ENCODE measurements around the gene SYT2. TPM values are rescaled to one million over a fixed set of nuclear protein-coding genes. Genes with fewer than 3 reads are reported as not detected.
"Not testable (repeated sequence)": the region's sequence is repeated elsewhere in the genome, so short reads cannot be mapped to it uniquely, and the experiment has no call there.

SYT2 gene
- total RNA-seq, 1 experiment from 2014 or later = 12.1 TPM

DNA sequence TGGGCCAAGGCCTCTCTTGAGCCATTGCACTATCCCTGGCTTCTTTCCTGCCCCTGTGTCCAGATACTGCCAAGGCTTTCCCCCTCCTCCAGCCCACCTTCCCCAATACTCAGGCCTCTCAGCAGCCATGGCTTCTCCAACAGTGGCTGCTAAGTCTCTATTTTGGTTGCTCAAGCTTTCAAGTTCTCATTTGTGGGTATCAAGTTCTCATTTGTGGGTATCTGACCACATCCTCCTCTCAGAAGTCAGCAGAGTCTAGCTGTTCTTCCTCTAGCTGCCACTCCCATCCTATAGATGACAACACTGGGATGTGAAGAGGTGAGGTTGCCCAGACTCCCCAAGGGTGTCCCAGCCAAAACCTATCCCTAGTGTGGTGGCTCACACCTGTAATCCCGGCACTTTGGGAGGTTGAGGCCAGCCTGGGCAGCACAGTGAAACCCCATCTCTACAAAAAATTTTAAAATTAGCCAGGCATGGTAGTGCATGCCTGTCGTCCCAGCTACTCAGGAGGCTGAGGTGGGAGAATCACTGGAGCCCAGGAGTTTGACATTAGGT is 80.9 kb downstream of the SYT2 start:
- CTCF ChIA-PET = interaction anchor here (0.6 to 4.2 kb wide), 4 partner anchors 9 to 90 kb away, joined by 3 to 21 read pairs (median 3); no protein-coding TSS in a partner anchor
- H3K9me3 Mint-ChIP-seq; H3K36me3 Mint-ChIP-seq; DNase-seq (ENCODE audit: low spot score); POLR2A ChIA-PET; H3K27me3 Mint-ChIP-seq (ENCODE audit: low read depth); ATAC-seq; H3K27ac Mint-ChIP-seq; H3K4me3 Mint-ChIP-seq: not testable (repeated sequence)
- peaks cover 23% of the 10 kb centered on the region for H3K4me1 Mint-ChIP-seq

DNA sequence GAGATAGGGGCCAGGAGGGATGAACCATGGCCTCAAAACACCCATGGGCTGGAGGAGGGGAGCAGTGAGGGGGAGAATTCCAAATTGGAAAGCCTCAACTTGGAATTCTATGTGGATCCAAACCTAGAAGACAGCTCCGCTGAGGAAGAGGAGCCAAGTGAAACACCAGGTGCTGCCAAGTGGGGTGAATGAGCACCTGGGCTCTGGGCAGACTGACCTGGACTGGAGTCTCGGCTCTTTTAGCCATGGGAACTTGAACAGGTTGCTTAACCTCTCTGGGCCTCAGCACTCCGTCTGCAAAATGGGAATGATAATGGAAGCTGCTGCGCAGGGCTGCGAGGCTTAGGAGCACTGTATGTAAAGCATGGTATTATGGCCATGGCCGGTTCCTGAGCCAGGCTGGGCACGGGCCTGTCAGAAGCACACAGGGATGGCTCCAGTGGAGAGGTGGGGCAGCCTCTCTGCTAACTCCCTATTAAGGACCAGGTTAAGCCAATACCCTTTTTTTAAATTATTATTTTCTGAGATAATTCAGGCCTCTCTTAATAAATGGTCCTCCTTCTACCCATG is 81.5 kb downstream of the SYT2 start:
- ChIA-PET POLR2A (no interaction called here), CTCF (interaction anchor here (0.8 to 4.2 kb wide), 3 partner anchors 9 to 127 kb away, joined by 3 to 21 read pairs (median 8); no protein-coding TSS in a partner anchor)
- no peak overlapping the region for H3K4me3 Mint-ChIP-seq
- no peak for TF ChIP-seq FOXK1 (CRISPR knock-in tag; IDR thresholded peaks at IDR 0.05)
- DNase-seq (ENCODE audit: low spot score) (no peak), ATAC-seq (no peak)
- no peaks in the 10 kb centered on the region for H3K9me3 Mint-ChIP-seq
- no peaks in the 10 kb centered on the region for H3K36me3 Mint-ChIP-seq
- no peak overlapping the region for H3K27ac Mint-ChIP-seq
- H3K27me3 Mint-ChIP-seq (ENCODE audit: low read depth) = no peaks in the 10 kb centered on the region
- H3K4me1 Mint-ChIP-seq = peaks cover 23% of the 10 kb centered on the region

DNA sequence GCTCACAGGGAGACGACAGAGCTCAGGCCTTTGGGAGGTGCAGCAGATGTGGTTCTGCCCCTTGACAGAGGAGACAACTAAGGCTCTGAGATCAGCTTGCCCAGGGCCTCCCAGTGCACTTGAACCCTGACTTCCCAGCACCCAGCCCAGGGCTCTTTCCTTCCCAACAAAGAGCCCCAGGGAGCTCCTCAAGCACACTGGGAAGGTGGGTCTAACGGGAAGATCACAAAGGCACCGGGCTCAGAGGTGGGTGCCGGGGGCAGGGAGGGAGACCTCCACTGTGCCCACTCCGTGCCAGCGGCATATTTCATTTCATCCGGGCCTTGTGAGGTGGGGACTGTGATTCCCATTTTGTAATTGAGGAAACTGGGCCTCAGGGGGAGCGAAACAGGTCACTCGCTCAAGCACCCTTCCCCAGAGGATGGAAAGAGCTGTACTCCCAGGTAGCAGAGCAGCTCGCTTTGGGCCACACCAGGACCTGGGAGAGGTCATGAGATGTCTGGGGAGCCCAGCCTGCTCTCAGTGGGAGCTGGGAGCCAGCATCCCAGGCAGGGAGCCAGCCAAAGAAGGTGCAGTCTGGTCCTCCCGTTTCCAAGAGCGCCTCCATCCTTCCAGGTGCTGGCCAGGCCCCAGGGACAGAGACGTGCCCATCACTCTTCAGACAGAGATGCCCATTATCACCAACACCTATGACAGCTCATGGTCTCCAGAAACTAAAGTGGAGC is 82.3 kb downstream of the SYT2 start:
- Mint-ChIP-seq H3K9me3 (no peaks in the 10 kb centered on the region), H3K4me1 (peaks cover 23% of the 10 kb centered on the region), H3K36me3 (no peaks in the 10 kb centered on the region), H3K27me3 (ENCODE audit: low read depth) (no peaks in the 10 kb centered on the region), H3K4me3 (no peak overlapping the region), H3K27ac (no peak overlapping the region)
- CTCF ChIA-PET = interaction anchor here (0.9 to 4.2 kb wide), 4 partner anchors 10 to 127 kb away, joined by 4 to 21 read pairs (median 6); no protein-coding TSS in a partner anchor
- no peak for ATAC-seq
- DNase-seq (ENCODE audit: low spot score) = no peak
- POLR2A ChIA-PET = interaction anchor here (1.6 kb wide), 1 partner anchor 59 kb away, joined by 3 read pairs; no protein-coding TSS in a partner anchor
- TF ChIP-seq, protein P1, sequence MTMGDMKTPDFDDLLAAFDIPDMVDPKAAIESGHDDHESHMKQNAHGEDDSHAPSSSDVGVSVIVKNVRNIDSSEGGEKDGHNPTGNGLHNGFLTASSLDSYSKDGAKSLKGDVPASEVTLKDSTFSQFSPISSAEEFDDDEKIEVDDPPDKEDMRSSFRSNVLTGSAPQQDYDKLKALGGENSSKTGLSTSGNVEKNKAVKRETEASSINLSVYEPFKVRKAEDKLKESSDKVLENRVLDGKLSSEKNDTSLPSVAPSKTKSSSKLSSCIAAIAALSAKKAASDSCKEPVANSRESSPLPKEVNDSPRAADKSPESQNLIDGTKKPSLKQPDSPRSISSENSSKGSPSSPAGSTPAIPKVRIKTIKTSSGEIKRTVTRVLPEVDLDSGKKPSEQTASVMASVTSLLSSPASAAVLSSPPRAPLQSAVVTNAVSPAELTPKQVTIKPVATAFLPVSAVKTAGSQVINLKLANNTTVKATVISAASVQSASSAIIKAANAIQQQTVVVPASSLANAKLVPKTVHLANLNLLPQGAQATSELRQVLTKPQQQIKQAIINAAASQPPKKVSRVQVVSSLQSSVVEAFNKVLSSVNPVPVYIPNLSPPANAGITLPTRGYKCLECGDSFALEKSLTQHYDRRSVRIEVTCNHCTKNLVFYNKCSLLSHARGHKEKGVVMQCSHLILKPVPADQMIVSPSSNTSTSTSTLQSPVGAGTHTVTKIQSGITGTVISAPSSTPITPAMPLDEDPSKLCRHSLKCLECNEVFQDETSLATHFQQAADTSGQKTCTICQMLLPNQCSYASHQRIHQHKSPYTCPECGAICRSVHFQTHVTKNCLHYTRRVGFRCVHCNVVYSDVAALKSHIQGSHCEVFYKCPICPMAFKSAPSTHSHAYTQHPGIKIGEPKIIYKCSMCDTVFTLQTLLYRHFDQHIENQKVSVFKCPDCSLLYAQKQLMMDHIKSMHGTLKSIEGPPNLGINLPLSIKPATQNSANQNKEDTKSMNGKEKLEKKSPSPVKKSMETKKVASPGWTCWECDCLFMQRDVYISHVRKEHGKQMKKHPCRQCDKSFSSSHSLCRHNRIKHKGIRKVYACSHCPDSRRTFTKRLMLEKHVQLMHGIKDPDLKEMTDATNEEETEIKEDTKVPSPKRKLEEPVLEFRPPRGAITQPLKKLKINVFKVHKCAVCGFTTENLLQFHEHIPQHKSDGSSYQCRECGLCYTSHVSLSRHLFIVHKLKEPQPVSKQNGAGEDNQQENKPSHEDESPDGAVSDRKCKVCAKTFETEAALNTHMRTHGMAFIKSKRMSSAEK (CRISPR knock-in tag; IDR thresholded peaks at IDR 0.05; ENCODE audit: borderline replicate concordance) = no peak
- TF ChIP-seq NR2C2 (CRISPR knock-in tag; IDR thresholded peaks at IDR 0.05) = no peak
- TF ChIP-seq, protein P2, sequence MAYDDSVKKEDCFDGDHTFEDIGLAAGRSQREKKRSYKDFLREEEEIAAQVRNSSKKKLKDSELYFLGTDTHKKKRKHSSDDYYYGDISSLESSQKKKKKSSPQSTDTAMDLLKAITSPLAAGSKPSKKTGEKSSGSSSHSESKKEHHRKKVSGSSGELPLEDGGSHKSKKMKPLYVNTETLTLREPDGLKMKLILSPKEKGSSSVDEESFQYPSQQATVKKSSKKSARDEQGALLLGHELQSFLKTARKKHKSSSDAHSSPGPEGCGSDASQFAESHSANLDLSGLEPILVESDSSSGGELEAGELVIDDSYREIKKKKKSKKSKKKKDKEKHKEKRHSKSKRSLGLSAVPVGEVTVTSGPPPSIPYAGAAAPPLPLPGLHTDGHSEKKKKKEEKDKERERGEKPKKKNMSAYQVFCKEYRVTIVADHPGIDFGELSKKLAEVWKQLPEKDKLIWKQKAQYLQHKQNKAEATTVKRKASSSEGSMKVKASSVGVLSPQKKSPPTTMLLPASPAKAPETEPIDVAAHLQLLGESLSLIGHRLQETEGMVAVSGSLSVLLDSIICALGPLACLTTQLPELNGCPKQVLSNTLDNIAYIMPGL (CRISPR knock-in tag; IDR thresholded peaks at IDR 0.05) = no peak
- no peak for TF ChIP-seq ZNF671 (CRISPR knock-in tag; IDR thresholded peaks at IDR 0.05)
- no peak for TF ChIP-seq KAT7 (CRISPR knock-in tag; IDR thresholded peaks at IDR 0.05; ENCODE audit: borderline replicate concordance)
- TF ChIP-seq, protein P3, sequence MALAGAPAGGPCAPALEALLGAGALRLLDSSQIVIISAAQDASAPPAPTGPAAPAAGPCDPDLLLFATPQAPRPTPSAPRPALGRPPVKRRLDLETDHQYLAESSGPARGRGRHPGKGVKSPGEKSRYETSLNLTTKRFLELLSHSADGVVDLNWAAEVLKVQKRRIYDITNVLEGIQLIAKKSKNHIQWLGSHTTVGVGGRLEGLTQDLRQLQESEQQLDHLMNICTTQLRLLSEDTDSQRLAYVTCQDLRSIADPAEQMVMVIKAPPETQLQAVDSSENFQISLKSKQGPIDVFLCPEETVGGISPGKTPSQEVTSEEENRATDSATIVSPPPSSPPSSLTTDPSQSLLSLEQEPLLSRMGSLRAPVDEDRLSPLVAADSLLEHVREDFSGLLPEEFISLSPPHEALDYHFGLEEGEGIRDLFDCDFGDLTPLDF (CRISPR knock-in tag; IDR thresholded peaks at IDR 0.05) = no peak
- no peak for TF ChIP-seq TEAD1 (CRISPR knock-in tag; IDR thresholded peaks at IDR 0.05)
- no peak for TF ChIP-seq RORB (CRISPR knock-in tag; IDR thresholded peaks at IDR 0.05)
- TF ChIP-seq NFYB (CRISPR knock-in tag; conservative IDR thresholded peaks at IDR 0.05; ENCODE audit: low read depth) = no peak
- TF ChIP-seq, protein P4, sequence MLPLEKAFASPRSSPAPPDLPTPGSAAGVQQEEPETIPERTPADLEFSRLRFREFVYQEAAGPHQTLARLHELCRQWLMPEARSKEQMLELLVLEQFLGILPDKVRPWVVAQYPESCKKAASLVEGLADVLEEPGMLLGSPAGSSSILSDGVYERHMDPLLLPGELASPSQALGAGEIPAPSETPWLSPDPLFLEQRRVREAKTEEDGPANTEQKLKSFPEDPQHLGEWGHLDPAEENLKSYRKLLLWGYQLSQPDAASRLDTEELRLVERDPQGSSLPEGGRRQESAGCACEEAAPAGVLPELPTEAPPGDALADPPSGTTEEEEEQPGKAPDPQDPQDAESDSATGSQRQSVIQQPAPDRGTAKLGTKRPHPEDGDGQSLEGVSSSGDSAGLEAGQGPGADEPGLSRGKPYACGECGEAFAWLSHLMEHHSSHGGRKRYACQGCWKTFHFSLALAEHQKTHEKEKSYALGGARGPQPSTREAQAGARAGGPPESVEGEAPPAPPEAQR (CRISPR knock-in tag; IDR thresholded peaks at IDR 0.05) = no peak
- no peak for TF ChIP-seq GABPB1 (CRISPR knock-in tag; IDR thresholded peaks at IDR 0.05)
- TF ChIP-seq, protein P5, sequence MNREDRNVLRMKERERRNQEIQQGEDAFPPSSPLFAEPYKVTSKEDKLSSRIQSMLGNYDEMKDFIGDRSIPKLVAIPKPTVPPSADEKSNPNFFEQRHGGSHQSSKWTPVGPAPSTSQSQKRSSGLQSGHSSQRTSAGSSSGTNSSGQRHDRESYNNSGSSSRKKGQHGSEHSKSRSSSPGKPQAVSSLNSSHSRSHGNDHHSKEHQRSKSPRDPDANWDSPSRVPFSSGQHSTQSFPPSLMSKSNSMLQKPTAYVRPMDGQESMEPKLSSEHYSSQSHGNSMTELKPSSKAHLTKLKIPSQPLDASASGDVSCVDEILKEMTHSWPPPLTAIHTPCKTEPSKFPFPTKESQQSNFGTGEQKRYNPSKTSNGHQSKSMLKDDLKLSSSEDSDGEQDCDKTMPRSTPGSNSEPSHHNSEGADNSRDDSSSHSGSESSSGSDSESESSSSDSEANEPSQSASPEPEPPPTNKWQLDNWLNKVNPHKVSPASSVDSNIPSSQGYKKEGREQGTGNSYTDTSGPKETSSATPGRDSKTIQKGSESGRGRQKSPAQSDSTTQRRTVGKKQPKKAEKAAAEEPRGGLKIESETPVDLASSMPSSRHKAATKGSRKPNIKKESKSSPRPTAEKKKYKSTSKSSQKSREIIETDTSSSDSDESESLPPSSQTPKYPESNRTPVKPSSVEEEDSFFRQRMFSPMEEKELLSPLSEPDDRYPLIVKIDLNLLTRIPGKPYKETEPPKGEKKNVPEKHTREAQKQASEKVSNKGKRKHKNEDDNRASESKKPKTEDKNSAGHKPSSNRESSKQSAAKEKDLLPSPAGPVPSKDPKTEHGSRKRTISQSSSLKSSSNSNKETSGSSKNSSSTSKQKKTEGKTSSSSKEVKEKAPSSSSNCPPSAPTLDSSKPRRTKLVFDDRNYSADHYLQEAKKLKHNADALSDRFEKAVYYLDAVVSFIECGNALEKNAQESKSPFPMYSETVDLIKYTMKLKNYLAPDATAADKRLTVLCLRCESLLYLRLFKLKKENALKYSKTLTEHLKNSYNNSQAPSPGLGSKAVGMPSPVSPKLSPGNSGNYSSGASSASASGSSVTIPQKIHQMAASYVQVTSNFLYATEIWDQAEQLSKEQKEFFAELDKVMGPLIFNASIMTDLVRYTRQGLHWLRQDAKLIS (CRISPR knock-in tag; IDR thresholded peaks at IDR 0.05; ENCODE audit: borderline replicate concordance) = no peak
- TF ChIP-seq ZNF232 (CRISPR knock-in tag; IDR thresholded peaks at IDR 0.05) = no peak
- TF ChIP-seq, protein P6, sequence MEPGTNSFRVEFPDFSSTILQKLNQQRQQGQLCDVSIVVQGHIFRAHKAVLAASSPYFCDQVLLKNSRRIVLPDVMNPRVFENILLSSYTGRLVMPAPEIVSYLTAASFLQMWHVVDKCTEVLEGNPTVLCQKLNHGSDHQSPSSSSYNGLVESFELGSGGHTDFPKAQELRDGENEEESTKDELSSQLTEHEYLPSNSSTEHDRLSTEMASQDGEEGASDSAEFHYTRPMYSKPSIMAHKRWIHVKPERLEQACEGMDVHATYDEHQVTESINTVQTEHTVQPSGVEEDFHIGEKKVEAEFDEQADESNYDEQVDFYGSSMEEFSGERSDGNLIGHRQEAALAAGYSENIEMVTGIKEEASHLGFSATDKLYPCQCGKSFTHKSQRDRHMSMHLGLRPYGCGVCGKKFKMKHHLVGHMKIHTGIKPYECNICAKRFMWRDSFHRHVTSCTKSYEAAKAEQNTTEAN (CRISPR knock-in tag; IDR thresholded peaks at IDR 0.05) = no peak
- TF ChIP-seq FOXK1 (CRISPR knock-in tag; IDR thresholded peaks at IDR 0.05) = no peak

Measured in WTC11 (cell line).